ENCODE measurements around the gene MTR. TPM values are rescaled to one million over a fixed set of nuclear protein-coding genes. Genes with fewer than 3 reads are reported as not detected.

Gene MTR
- total RNA-seq, 2 experiments from 2014 or later, result 22.3 to 63.8 TPM

DNA sequence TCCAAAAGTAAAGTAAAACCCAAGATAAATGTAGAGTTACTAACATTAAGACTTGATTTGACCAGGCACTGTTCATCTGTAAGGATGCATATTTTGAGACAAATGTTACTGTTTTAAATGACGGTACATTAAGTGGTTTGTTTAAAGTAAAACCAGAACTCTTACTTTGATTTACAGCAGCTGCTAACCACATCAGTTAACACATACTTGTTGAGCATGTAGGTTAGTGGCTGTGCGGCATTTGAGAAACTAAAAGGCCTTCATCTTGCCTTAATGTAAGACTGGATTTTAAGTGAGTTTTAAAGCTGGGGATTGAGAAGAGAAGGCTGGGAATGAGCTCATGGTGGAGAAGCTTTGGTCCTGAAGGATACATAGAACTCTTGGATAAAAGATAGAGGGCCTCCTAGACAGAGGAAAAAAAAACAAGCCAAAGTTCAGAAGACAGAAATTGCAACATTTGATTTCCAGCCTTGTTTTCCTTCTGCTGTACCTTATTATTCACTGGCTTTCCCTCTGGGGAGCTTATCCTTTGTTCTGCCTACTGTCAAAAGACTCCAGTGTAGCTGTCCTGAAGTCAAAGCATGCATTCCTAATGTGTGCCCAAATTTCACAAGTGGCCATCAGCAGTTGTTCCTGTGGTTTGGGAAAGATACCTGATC is 66.6 kb downstream of the MTR start:
- POLR2A ChIA-PET, result interaction anchor here (0.7 kb wide), 1 partner anchor 257 kb away, joined by 4 read pairs; the partner anchor contains the start of gene HEATR1
- no peaks in the 10 kb centered on the region for H3K79me2 ChIP-seq (ENCODE audit: insufficient read depth, low read depth, low read length)
- H3K36me3 ChIP-seq (ENCODE audit: insufficient read depth, low read length), result peaks cover 96% of the 10 kb centered on the region
- H3K27ac ChIP-seq (ENCODE audit: low read depth, low read length, poor library complexity, severe bottlenecking), result no peak overlapping the region
- H3K4me3 ChIP-seq (ENCODE audit: low read depth, low read length, poor library complexity, severe bottlenecking), result no peak overlapping the region
- CTCF ChIA-PET (ENCODE audit: unreplicated experiment), result no interaction called here
- no peaks in the 10 kb centered on the region for H4K20me1 ChIP-seq (ENCODE audit: insufficient read depth, low read length)
- H2AFZ ChIP-seq (ENCODE audit: low read length), result no peak overlapping the region
- TF ChIP-seq, protein P1, sequence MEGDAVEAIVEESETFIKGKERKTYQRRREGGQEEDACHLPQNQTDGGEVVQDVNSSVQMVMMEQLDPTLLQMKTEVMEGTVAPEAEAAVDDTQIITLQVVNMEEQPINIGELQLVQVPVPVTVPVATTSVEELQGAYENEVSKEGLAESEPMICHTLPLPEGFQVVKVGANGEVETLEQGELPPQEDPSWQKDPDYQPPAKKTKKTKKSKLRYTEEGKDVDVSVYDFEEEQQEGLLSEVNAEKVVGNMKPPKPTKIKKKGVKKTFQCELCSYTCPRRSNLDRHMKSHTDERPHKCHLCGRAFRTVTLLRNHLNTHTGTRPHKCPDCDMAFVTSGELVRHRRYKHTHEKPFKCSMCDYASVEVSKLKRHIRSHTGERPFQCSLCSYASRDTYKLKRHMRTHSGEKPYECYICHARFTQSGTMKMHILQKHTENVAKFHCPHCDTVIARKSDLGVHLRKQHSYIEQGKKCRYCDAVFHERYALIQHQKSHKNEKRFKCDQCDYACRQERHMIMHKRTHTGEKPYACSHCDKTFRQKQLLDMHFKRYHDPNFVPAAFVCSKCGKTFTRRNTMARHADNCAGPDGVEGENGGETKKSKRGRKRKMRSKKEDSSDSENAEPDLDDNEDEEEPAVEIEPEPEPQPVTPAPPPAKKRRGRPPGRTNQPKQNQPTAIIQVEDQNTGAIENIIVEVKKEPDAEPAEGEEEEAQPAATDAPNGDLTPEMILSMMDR (conservative IDR thresholded peaks at IDR 0.05; ENCODE audit: low read length), result no peak
- no peak for TF ChIP-seq EZH2phosphoT487 (IDR thresholded peaks at IDR 0.05; ENCODE audit: borderline replicate concordance, low read depth, low read length)
- no TSS peak for BruUV-seq (replicated peaks)
- H3K4me2 ChIP-seq (ENCODE audit: low read length), result no peak overlapping the region
- intact Hi-C loops (cut with micrococcal nuclease; ENCODE audit: unreplicated experiment), result loop anchor here (10.0 kb wide), 1 partner anchor 257 kb away; the partner anchor contains the start of gene HEATR1
- H3K9me3 ChIP-seq (ENCODE audit: low read length), result no peaks in the 10 kb centered on the region
- no peaks in the 10 kb centered on the region for H3K4me1 ChIP-seq (ENCODE audit: insufficient read depth, low read length, poor library complexity, severe bottlenecking)
- H3K9me2 ChIP-seq (ENCODE audit: insufficient read depth, low read length), result no peaks in the 10 kb centered on the region
- no peak for DNase-seq (ENCODE audit: low spot score)

DNA sequence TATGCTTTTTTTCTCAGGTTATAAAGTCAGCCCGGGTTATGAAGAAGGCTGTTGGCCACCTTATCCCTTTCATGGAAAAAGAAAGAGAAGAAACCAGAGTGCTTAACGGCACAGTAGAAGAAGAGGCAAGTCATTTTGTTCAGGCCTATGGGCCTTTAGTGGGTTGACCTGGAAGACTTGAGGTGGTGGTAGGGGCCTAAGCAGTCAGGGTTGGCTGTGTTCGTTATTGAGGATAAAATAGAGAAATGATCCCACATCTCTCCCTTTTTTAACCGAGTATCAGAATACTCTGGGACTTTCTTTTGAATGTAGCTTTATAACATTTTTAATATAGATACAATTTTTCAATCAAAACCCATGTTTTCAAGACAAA is 67.1 kb downstream of the MTR start:
- Histone ChIP-seq H2AFZ (ENCODE audit: low read length) (no peak overlapping the region), H3K27ac (ENCODE audit: low read depth, low read length, poor library complexity, severe bottlenecking) (no peak overlapping the region), H3K4me2 (ENCODE audit: low read length) (no peak overlapping the region), H3K79me2 (ENCODE audit: insufficient read depth, low read depth, low read length) (no peaks in the 10 kb centered on the region), H3K4me1 (ENCODE audit: insufficient read depth, low read length, poor library complexity, severe bottlenecking) (no peaks in the 10 kb centered on the region), H3K36me3 (ENCODE audit: insufficient read depth, low read length) (peaks cover 92% of the 10 kb centered on the region), H3K9me2 (ENCODE audit: insufficient read depth, low read length) (no peaks in the 10 kb centered on the region), H3K9me3 (ENCODE audit: low read length) (no peaks in the 10 kb centered on the region), H3K4me3 (ENCODE audit: low read depth, low read length, poor library complexity, severe bottlenecking) (no peak overlapping the region), H4K20me1 (ENCODE audit: insufficient read depth, low read length) (no peaks in the 10 kb centered on the region)
- intact Hi-C loops (cut with micrococcal nuclease; ENCODE audit: unreplicated experiment), result loop anchor here (10.0 kb wide), 1 partner anchor 257 kb away; the partner anchor contains the start of gene HEATR1
- DNase-seq (ENCODE audit: low spot score), result no peak
- no TSS peak for BruUV-seq (replicated peaks)
- ChIA-PET POLR2A (interaction anchor here (0.5 to 0.7 kb wide), 2 partner anchors 258 to 1556 kb away, joined by 3 to 4 read pairs; partner anchors contain the start of gene HEATR1), CTCF (ENCODE audit: unreplicated experiment) (no interaction called here)
- TF ChIP-seq, protein P1 (conservative IDR thresholded peaks at IDR 0.05; ENCODE audit: low read length), result no peak
- TF ChIP-seq EZH2phosphoT487 (IDR thresholded peaks at IDR 0.05; ENCODE audit: borderline replicate concordance, low read depth, low read length), result no peak

DNA sequence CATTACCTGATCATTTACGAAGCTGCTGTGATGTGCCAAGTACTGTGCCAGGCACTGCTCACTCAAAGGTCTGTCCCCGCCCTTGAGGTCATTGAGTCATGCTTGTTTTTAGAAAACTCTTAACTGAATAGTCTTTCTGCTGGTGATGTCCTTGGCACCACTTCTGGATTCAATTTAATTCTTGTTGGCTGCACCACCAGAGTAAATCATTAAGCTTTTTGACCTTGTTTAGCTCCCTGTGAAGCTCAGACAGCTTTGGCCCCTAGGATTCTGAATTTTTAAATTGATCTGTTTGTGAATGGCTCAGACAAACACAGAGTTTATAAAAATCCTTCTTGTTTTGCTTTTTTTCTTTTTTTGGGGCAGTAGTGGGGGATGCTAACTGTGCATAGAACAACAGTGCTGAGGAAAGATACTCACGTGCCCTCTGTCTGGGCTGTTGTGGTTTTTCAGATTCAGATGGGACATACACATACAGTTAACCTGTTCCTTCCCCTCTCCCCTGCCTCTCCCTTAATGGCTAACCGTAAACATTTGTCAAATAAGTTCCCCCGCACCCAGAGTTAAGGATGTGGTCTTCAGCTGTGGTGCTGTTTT is 67.6 kb downstream of the MTR start:
- intact Hi-C loops (cut with micrococcal nuclease; ENCODE audit: unreplicated experiment), result loop anchor here (10.0 kb wide), 1 partner anchor 258 kb away; the partner anchor contains the start of gene HEATR1
- BruUV-seq (replicated peaks), result no TSS peak
- Histone ChIP-seq H3K4me2 (ENCODE audit: low read length) (no peak overlapping the region), H3K4me3 (ENCODE audit: low read depth, low read length, poor library complexity, severe bottlenecking) (no peak overlapping the region), H3K9me3 (ENCODE audit: low read length) (no peaks in the 10 kb centered on the region), H3K36me3 (ENCODE audit: insufficient read depth, low read length) (peaks cover 88% of the 10 kb centered on the region), H4K20me1 (ENCODE audit: insufficient read depth, low read length) (no peaks in the 10 kb centered on the region), H3K4me1 (ENCODE audit: insufficient read depth, low read length, poor library complexity, severe bottlenecking) (no peaks in the 10 kb centered on the region), H3K9me2 (ENCODE audit: insufficient read depth, low read length) (no peaks in the 10 kb centered on the region), H3K79me2 (ENCODE audit: insufficient read depth, low read depth, low read length) (no peaks in the 10 kb centered on the region), H3K27ac (ENCODE audit: low read depth, low read length, poor library complexity, severe bottlenecking) (no peak overlapping the region), H2AFZ (ENCODE audit: low read length) (no peak overlapping the region)
- DNase-seq (ENCODE audit: low spot score), result no peak
- CTCF ChIA-PET (ENCODE audit: unreplicated experiment), result no interaction called here
- POLR2A ChIA-PET, result interaction anchor here (0.5 to 0.9 kb wide), 2 partner anchors 27 to 1555 kb away, joined by 3 to 4 read pairs; no protein-coding TSS in a partner anchor
- TF ChIP-seq, protein P1 (conservative IDR thresholded peaks at IDR 0.05; ENCODE audit: low read length), result no peak
- TF ChIP-seq EZH2phosphoT487 (IDR thresholded peaks at IDR 0.05; ENCODE audit: borderline replicate concordance, low read depth, low read length), result no peak

All from OCI-LY7 (cell line).